IPS-18c (cell line): ENCODE data around the gene CABP5.
"Not testable (repeated sequence)": the region's sequence is repeated elsewhere in the genome, so short reads cannot be mapped to it uniquely, and the experiment has no call there.

Source experiments
- H3K4me3 ChIP-seq: 2 replicates; pipeline ENCODE4 v1.7.0; 2013; ENCODE audit warnings: low read depth, mild to moderate bottlenecking, low read length, moderate library complexity; ENCODE audit not compliant: insufficient read depth
- H3K9me3 ChIP-seq: one replicate; pipeline ENCODE4 v1.6.1; 2013; ENCODE audit warnings: mild to moderate bottlenecking, low read length, moderate library complexity; ENCODE audit not compliant: control insufficient read depth, insufficient read depth

Gene CABP5

DNA sequence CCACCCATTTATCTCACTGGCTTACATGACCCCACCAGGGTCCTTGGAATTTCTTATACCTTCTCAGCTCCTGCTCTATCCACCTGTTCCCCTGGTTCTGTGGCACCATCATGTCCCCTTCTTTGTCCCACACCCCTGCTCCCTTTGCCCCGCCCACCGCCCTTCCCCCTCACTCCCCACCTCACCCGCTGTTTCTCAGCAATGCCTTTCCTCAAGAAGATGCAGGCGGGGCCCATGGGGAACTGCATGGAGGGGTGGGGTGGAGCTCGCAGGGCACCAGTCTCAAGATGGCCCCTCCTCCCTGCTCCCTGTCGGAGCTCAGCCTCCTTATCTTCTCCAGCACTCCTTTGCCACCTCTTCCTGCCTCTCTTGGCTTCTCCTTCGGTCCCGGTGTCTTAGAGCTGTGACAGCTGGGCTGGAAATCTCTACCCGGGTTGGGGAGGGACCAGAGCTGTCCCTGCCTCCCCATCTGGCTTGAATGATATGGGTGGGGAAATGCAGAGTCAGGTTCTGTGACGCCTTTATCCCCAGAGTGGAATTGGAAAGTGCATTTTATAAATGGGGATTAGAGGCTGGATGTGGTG lies at the start of gene CABP5:
Gene CABP5, minus strand, starts transcription at position 405 of the 584 bp plus-strand sequence. Its CDS starts 157 bp downstream, at position 248.
- no peak within 1 kb of the TSS; the same call in 1 of the 2 replicates for H3K4me3 ChIP-seq
- peaks cover 4% of the 10 kb centered on the region for H3K9me3 ChIP-seq

DNA sequence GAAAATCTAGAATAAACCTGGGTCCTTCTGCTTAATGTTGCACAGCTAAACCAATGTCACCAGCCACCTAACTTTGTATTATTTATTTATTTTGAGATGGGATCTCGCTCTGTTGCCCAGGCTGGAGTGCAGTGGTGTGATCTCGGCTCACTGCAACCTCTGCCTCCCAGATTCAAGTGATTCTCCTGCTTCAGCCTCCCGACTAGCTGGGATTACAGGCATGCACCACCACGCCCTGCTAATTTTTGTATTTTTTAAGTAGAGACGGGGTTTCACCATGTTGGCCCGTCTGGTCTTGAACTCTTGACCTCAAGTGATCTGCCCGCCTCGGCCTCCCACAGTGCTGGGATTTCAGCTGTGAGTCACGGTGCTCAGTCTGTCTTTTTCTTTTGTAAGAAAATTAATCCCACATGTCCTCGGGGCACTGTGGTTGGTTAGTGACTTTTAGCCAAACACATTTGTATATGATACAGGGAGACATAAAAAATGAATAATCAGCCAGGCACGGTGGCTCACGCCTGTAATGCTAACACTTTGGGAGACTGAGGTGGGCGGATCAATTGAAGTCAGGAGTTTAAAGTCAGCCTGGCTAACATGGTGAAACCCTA lies 47.3 kb upstream of the CABP5 start:
- H3K9me3 ChIP-seq, H3K4me3 ChIP-seq: not testable (repeated sequence)

DNA sequence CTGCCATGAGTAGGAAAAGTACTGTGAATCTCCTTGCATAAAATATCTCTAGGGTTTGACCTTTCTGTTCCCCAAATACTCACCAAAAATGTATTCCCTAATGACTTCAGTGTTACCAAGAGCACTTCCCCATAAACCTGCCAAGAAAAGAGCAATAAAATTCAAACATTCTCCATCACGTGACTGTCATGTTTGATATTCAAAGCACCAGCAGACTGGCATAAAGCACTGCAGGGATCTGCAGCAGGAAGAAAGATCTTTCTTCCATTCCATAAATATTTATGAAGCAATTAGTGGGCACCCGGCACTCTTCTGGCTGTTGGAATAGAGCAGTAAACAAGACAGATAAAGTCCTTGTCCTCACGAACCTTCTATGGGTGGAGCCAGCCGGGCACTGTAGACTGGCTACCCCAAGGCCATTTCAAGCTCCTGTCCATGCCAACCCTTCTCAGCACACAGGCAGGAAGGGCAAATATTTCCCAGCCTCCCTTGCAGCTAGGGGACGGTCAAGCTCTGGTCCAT lies 46.5 kb upstream of the CABP5 start:
- H3K4me3 ChIP-seq, result no peak overlapping the region
- no peaks in the 10 kb centered on the region for H3K9me3 ChIP-seq

DNA sequence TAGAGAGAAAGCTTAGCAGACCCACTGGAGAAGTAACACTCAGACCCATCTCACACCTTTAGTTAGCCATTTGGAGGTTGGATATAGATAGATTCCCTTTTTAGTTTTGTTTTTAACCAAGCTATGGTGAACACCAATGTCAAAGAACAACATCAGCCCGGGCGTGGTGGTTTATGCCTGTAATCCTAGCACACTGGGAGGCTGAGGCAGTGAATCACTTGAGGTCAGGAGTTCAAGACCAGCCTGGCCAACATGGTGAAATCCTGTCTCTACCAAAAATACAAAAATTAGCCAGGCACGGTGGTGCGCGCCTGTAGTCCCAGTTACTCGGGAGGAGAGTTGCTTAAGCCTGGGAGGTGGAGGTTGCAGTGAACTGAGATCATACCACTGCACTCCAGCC lies 45.1 kb upstream of the CABP5 start:
- not testable (repeated sequence) for H3K9me3 ChIP-seq, H3K4me3 ChIP-seq

DNA sequence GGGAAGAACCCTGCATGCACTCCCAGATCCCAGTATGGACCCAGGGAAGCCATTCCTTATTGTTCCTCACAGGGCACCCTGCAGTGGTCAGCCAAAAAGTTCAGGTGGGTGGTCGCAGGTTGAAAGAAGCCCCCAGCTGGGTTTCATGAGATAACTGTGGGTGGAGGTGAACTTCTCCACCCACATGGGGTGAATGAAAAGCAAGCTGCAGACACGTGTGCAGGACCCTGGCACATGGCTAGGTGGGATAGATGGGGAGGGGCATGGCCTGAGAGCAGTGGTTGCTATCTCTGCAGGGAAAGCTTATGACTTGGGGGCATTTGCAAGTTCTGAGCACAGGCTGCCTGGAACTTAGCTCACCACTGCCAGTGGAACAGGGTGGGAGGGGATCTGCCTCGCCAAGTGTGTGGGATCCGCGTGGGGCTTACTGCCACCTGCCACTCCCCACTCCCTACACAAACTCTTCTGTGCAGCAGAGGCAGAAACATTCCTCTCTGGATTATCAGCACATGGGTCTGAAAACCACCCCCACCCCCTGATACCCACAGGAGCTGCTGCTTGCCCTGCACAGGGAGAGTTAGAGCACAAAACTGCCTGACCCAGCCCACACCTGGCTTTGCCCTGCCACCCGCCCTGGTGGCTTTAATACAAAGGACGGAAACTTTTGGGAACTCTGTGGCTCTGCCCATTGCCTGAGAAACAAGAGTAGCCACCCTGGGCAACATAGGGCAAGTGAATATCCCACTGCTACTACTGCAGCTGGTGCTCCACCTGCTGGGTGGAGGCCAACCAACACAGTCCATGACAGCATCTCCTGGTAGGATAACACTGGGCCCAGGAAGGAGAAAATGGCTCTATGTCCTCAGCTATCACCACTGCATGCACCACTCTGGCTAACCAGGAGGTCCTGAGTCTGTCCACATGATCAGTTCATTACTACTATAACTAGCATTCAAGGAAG lies 42.3 kb upstream of the CABP5 start:
- no peak overlapping the region for H3K4me3 ChIP-seq
- no peaks in the 10 kb centered on the region for H3K9me3 ChIP-seq

DNA sequence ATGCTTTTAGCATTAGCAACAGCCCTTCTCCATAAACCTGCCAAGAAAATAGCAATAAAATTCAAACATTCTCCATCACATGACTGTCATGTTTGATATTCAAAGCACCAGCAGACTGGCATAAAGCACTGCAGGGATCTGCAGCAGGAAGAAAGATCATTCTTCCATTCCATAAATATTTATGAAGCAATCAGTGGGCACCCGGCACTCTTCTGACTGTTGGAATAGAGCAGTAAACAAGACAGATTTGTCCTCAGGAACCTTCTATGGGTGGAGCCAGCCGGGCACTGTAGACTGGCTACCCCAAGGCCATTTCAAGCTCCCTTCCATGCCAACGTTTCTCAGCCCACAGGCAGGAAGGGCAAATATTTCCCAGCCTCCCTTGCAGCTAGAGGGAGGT lies 41.2 kb upstream of the CABP5 start:
- H3K4me3 ChIP-seq, result no peak overlapping the region

DNA sequence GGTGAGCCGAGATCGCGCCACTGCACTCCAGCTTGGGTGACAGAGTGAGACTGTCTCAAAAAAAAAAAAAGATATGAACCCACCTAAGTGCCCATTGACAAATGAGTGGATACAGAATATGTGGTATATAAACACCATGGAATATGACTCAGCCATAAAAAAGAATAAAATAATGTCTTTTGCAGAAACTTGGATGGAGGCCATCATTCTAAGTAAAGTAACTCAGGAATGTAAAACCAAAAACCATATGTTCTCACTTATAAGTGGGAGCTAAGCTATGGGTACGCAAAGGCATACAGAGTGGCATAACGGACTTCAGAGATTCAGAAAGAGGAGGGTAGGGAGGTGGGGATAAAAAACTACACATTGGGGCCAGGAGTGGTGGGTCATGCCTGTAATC lies 37.2 kb upstream of the CABP5 start:
- H3K9me3 ChIP-seq, result no peaks in the 10 kb centered on the region
- no peak overlapping the region for H3K4me3 ChIP-seq

More for the DNA sequence above, 41.2 kb upstream of the CABP5 start:
- H3K9me3 ChIP-seq, result no peaks in the 10 kb centered on the region

DNA sequence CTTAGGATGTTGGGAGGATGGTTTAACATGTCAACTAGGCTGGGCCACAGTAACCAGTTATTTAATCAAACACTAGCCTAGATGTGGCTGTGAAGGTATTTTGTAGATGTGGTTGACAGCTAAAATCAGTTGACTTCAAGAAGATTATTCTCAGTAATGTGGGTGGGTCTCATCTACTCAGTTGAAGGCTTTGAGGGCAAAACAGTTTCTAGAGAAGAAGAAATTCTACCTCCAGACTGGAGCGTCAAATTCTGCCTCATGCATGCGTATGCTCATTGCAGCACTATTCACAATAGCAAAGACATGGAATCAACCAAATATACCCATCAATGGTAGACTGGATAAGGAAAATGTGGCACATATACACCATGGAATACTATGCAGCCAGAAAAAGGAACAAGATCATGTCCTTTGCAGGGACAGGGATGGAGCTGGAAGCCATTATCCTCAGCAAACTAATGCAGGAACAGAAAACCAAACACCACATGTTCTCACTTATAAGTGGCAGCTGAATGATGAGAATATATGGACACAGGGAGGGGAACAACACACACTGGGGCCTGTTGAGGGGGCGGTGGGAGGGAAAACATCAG lies 26.4 kb upstream of the CABP5 start:
- not testable (repeated sequence) for H3K4me3 ChIP-seq, H3K9me3 ChIP-seq

DNA sequence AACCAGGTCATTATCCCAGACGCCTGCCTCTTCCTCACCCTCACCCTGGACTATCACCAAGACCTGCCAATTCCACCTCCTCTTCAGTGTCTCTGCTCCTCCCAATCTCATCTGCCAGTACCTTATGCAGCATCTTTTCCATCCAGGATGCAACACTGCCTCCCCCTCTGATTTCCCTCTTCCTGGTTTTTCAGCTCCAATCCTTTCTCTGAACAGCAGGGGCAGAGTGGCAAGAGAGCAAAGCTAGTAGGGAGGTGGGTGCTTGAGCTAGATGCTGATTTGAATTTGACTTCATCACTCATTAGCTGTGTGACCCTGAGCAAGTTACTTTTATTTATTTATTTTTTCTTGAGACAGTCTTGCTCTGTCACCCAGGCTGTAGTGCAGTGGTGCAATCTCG lies 25.6 kb upstream of the CABP5 start:
- Histone ChIP-seq H3K9me3 (no peaks in the 10 kb centered on the region), H3K4me3 (no peak overlapping the region)

DNA sequence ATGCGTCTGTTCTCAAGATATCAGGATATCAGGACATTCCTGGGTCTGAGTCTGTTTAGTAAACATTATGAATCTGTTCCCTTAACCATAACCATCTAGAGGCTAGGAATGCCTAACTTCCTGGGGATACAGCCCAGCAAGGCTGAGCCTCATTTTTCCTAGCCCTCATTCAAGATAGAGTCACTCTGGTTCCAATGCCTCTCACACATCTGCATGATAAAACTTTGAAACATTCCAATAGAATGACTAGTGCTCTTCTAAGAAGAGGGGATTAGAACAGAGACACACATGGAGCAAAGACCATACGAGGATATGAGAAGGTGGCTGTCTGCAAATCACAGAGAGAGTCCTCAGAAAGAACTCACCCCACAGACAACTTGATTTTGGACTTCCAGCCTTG lies 20.6 kb upstream of the CABP5 start:
- Histone ChIP-seq H3K4me3 (no peak overlapping the region), H3K9me3 (no peaks in the 10 kb centered on the region)

DNA sequence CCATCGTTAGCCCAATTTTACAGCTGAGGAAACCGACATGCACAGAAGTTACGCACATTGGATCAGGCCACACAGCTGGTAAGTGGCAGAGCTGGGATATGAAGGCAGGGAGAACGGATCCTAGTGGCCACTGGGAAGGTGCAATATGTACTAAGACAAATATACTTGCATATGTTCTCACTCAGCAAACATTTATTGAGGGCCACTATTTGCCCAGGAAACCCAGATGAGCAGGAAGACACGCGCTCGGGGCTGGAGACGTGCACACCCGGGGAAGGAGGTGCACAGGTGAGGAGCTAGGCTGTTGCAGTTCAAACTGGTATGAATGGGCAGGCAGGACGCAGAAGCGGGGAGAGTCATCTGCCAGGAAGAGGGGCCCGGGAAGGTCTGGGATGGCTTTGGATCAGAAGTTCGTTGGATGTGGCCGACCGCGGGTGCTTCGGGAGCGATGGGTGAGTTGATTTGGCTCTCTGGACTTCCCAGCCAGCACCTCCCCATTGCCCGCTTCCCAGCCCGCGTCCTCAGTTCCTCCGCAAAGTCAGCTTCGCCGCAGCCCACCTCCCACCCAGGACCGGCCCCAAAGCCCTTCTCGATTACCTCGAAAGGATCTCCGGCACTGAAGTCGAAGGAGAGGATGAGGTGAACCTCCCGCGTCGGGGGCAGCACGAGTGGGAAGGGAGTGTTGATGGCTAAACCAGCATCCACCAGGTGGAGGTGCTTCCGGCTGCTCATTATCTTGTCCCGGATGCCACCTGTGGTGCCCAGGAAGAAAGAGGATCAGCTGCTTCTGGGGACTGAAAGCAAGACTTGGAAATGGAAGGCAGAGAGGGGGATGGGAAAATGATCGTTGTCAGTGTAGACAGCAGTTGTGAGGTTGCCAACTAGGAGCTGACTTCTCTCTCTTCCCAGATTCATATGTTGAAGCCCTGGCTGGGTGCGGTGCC lies 17.8 kb upstream of the CABP5 start:
- Histone ChIP-seq H3K4me3 (no peak overlapping the region), H3K9me3 (peaks cover 2% of the 10 kb centered on the region)

DNA sequence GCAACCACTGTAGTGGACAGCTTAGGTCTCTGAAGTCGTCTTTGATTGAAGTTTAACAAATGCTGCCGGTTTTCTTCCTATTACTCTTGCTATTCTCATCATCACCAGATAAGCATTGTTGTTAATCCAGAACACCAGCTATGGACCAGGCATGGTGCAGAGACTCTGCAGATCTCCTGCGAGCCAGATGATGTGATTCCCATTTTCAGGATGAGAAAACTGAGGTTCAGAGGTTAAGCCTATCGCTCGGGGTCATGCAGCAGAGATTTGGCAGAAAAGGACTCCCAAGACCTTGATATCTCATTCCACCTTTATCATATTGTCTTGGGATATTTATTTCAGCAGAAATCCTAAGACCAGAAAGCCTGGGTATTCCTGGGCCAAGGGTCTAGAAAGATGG lies 16.5 kb upstream of the CABP5 start:
- Histone ChIP-seq H3K4me3 (no peak overlapping the region), H3K9me3 (peaks cover 2% of the 10 kb centered on the region)

DNA sequence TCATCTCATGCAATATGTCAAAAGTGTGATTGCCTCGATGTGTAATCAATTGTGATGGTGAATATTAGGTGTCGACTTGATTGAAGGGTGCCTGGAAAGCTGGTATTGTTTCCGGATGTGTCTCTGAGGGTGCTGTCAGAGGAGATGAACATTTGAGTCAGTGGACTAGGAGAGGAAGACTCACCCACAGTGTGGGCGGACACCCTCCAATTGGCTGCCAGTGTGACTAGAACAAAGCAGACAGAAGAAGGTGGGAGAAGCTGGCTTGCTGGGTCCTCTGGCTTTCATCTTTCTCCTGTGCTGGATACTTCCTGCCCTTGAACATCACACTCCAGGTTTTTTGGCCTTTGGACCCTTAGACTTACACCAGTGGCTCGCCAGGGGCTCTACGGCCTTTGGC lies 15.5 kb upstream of the CABP5 start:
- H3K9me3 ChIP-seq, result peaks cover 4% of the 10 kb centered on the region

DNA sequence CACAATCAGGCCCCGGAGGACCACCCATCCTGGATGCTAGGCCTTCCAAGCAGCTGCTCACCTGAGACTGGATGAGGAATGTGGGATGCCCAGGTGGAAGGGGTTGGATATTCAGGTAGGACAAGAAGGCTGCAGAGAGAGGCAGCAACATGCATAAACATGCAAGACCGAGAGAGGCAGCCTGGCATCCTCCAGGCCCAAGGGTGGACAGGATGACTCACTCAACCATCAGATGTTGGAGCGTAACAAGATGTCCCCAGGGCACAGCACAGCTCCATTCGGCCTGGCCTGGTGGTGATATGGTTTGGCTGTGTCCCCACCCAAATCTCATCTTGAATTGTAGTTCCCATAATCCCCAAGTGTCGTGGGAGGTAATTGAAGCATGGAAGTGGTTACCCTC lies 10.0 kb upstream of the CABP5 start:
- peaks cover 6% of the 10 kb centered on the region for H3K9me3 ChIP-seq
- no peak overlapping the region for H3K4me3 ChIP-seq

More for the DNA sequence above, 15.5 kb upstream of the CABP5 start:
- no peak overlapping the region for H3K4me3 ChIP-seq

DNA sequence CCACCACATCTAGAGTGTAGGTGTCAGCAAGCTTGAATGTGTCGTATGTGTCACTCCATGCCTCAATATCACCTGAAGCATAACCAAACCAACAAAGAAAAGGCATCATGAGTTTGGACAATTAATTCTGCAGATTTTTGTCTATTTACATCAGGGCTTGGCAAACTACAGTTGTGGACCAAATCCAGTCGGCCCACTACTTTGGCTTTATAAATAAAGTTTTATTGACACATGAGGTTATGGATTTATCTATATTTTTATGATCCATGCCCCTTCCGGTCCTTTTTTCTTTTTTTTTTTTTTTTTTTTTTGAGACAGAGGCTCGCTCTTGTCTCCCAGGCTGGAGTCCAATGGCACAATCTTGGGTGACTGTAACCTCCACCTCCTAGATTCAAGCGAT lies 9.2 kb upstream of the CABP5 start:
- Histone ChIP-seq H3K4me3 (no peak overlapping the region), H3K9me3 (peaks cover 6% of the 10 kb centered on the region)

DNA sequence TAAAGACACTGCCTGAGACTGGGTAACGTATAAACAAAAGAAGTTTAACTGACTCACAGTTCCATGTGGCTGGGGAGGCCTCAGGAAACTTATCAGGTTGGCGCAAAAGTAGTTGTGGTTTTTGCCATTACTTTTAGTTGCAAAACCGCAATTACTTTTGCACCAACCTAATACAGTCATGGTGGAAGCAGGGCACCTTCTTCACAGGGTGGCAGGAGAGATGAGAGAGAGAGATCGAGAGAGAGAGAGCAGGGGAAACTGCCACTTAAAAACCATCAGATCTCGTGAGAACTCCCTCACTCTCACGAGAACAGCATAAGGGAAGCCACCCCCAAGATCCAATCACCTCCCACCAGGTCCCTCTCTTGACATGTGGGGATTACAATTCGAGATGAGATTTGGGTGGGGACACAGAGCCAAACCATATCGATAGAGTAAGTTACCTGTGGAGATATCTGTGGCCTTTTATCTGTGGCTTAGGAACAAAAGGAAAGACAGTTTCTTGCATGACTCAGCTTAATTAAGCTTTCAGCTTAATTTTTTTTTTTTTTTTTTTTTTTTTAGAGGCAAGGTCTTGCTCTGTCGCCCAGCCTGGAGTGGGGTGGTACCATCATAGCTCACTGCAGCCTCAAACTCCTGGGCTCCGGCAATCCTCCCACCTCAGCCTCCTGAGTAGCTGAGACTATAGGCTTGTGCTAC lies 7.6 kb upstream of the CABP5 start:
- no peak overlapping the region for H3K4me3 ChIP-seq

More for the DNA sequence above, 7.6 kb upstream of the CABP5 start:
- H3K9me3 ChIP-seq, result peaks cover 6% of the 10 kb centered on the region
